NOMO-1 treated with DMSO at 0.1 percent for 48 hours (cell line): ENCODE measurements around the gene NAALAD2.
"Not testable (repeated sequence)": the region's sequence is repeated elsewhere in the genome, so short reads cannot be mapped to it uniquely, and the experiment has no call there.

ENCODE experiments used
- DNase-seq: peaks from one replicate; lab custom pipeline; 2025; ENCODE audit not compliant: unreplicated experiment; lab: John Stamatoyannopoulos, UW

NAALAD2 gene

GRCh38 chr11:90239967-90240636 is 105.6 kb downstream of the NAALAD2 start:
- DNase-seq, result not testable (repeated sequence)

- DNase-seq, result no peak
Measured at GRCh38 chr11:90241414-90241813, 107.0 kb downstream of the NAALAD2 start.
